HG02623 (cell line): ENCODE data around the gene SLC12A8.

ENCODE experiments used
- ATAC-seq: cut with Tn5 transposase; IDR thresholded peaks from one replicate; pipeline ENCODE4 v1.9.1; 2021; ENCODE audit warnings: moderate library complexity; ENCODE audit not compliant: unreplicated experiment

SLC12A8 gene

GRCh38 chr3:125079675-125080045 is 132.9 kb downstream of the SLC12A8 start:
- no peak for ATAC-seq

GRCh38 chr3:125078951-125079674 is 133.4 kb downstream of the SLC12A8 start:
- ATAC-seq: no peak

GRCh38 chr3:125077864-125078263 is 134.7 kb downstream of the SLC12A8 start:
- ATAC-seq: no peak

GRCh38 chr3:125076464-125076863 is 136.1 kb downstream of the SLC12A8 start:
- ATAC-seq: no peak

- no peak for ATAC-seq
Observed at GRCh38 chr3:125075738-125076137, 136.8 kb downstream of the SLC12A8 start.

- ATAC-seq: no peak
Observed at GRCh38 chr3:125073390-125073905, 139.1 kb downstream of the SLC12A8 start.

GRCh38 chr3:125072749-125073389 is 139.7 kb downstream of the SLC12A8 start:
- no peak for ATAC-seq

- no peak for ATAC-seq
Observed at GRCh38 chr3:125072301-125072700, 140.2 kb downstream of the SLC12A8 start.

GRCh38 chr3:125069968-125070745 is 142.4 kb downstream of the SLC12A8 start:
- no peak for ATAC-seq

- ATAC-seq: no peak
Observed at GRCh38 chr3:125069452-125069851, 143.1 kb downstream of the SLC12A8 start.

- no peak for ATAC-seq
Observed at GRCh38 chr3:125068265-125068664, 144.3 kb downstream of the SLC12A8 start.

- ATAC-seq: no peak
Observed at GRCh38 chr3:125067225-125067624, 145.3 kb downstream of the SLC12A8 start.

GRCh38 chr3:125062904-125063618 is 149.5 kb downstream of the SLC12A8 start:
- ATAC-seq: no peak

- no peak for ATAC-seq
Observed at GRCh38 chr3:125061646-125062045, 150.9 kb downstream of the SLC12A8 start.

- no peak for ATAC-seq
Observed at GRCh38 chr3:125061170-125061569, 151.4 kb downstream of the SLC12A8 start.

- no peak for ATAC-seq
Observed at GRCh38 chr3:125059488-125060245, 152.9 kb downstream of the SLC12A8 start.

GRCh38 chr3:125058959-125059358 is 153.6 kb downstream of the SLC12A8 start:
- ATAC-seq: no peak

- no peak for ATAC-seq
Observed at GRCh38 chr3:125058529-125058928, 154.0 kb downstream of the SLC12A8 start.

- ATAC-seq: no peak
Observed at GRCh38 chr3:125057186-125057850, 155.2 kb downstream of the SLC12A8 start.
